GM21737 (cell line): Measurements from ENCODE around the gene ZBTB46.
A peak's percentile ranks its signal among the peaks of the same experiment; 100 is the strongest.

Source experiments
- ATAC-seq: cut with Tn5 transposase; IDR thresholded peaks from one replicate; pipeline ENCODE4 v1.9.1; 2021; ENCODE audit warnings: mild to moderate bottlenecking, moderate library complexity; ENCODE audit not compliant: unreplicated experiment

ZBTB46 gene

DNA sequence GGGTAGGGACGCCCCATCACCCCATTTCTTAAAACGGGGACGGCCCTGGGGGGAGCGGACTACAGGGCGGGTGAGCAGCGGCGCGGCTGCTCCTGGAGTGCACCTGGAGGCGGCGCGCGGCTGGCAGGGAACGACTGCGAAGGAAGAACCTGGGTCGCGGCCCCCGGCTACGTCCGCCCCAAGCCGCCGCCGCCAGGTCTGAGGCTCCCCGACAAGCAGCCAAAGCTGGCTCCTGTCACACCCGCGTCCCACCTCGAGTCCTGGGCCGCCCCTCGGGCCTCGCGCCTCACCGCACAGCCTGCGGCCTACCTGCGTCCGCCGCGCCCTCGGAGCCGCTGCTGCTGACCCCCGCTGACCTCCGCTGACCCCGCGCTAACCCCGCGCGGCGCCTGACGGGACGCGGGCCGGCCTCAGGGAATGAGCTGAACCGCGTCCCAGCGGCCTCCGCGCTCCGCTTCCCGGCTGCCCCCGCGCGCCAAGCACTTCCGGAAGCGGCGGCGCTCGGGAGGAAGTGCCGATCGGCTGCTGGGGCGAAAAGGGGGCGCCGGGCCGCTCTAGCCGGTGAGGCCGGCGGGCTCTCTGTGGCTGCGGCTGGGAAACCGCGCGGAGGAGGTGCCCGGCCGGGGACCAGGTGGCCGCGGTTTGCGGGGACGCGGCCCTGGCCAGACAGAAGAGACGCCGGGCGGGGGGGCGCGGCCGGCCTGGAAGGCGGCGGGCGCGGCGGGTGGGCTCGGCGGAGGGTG lies 123.3 kb downstream of the ZBTB46 start, which contains the start of the genes ARFRP1 and ZGPAT:
TSS of gene ARFRP1 (minus strand) at position 419 of the 743 bp plus-strand sequence. CDS start 885 bp downstream, outside the sequence.
TSS of gene ZGPAT (plus strand) at position 482 of the 743 bp plus-strand sequence. CDS start 542 bp downstream, outside the sequence.
- peak; percentile 61 for ATAC-seq

DNA sequence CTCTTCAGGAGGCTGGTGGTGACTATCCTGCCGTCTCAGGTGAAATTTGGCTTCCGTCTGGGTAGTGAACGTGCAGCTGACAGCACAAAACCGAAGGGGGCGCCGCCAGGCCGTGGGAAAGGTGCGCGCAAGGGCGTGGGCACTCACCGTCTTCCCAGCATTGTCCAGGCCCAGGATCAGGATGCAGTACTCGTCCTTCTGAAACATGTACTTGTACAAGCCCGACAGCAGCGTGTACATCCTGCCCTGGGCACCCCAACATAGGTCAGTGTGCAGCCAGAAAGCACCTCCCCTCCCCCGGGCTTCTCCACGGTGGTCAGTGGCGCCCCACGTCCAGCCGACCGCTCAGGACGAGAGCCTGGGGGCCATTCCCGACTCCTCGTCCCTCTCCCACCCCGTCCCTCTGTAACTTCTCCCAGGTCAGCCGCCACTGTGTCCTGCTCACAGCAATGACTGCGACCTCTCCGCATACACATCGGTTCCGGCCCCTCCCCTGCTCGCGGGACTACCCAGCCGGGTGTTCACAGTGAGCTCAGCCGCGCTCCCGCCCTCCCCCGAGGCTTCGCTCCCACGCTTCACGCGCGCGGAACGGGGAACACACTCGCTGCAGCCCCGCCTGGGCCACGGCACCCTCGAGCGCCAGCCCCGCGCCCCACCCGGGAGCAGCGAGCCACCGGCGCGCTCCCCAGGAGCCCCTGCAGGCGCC lies 124.1 kb downstream of the ZBTB46 start:
- ATAC-seq, result no peak

DNA sequence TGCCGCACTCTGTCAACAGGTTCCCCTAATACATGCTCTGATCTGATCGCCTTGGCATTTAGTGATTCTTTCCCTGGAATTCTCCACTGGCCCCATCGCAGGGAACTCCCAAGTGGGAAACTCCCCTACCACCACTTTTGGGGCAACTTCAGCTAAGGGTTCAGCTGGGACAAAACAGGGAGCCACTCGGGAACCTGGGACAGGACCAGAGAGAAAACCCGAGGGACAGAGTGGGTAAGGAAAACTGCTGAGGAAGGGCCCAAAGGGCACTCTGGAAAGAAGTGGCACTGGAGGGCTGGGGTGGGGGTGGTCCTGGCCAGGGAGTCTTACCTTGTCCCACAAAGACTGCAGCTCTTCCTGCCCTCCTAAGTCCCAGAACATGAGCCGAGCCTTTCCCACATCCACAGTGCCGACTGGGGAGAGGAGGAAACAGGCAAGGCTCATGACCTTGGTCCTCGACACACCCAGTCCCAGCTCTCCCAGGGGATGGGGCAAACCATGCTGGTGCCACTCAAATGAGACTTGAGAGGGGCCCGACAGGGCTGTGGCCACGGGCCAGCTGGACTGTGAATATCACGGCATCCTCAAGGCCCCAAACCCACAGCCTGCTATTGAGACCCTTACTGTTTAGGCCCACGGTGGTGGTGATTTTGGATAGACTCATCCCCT lies 124.9 kb downstream of the ZBTB46 start:
- ATAC-seq, result no peak

DNA sequence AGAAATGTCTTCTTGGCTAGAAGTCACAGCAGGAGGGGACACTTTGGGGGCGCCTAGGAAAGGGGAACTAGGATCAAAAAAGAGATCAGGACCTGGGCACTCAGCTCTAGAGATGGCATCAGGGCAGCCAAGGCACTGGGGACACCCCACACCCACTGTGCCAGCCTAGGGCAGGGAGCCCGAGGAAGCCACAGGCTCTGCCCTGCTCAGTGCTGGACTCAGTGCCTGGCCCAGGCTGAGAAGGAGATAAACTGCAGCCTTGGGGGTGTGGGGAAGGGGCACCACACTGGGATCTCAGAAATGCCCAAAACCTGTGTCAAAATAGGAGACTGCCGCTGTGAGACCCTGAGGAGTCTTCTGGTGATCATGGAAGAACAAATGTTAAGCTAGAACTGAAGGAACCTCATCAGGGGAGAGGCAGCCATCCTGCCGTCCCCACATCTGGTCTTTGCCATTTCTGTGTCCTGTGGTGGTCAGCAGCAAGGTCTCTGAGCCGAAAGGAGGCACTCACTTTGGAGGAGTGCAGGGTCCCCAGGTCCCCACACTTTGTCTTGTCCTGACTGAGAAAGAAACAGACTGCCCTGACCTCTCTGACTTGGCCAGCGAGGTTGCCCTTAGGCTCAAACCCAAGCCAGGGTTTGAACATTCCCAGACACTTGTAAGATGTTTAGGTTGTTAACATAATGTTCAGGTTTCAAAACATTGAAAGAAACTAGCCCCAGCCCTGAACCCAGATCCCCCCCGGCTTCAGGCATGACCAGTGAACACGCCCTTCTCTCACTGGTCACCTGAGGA lies 125.6 kb downstream of the ZBTB46 start:
- ATAC-seq, result no peak

DNA sequence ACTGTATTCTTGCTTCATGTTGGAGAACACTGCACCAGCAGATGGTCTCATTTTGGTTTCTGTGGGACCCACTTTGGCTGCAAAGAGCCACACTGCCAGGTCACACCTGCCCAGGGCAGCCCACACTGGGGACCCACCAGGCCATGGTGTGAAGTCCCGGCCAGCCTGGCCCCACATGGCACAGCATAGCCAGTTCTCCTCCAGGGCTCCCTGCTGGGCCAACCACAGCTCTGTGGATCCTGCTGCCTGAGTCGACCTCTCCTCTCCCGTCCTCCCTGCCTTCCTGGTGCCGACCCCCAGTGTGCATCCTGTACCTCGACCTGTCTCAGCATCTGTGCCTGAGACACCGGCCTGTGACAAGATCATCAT lies 126.3 kb downstream of the ZBTB46 start:
- no peak for ATAC-seq

DNA sequence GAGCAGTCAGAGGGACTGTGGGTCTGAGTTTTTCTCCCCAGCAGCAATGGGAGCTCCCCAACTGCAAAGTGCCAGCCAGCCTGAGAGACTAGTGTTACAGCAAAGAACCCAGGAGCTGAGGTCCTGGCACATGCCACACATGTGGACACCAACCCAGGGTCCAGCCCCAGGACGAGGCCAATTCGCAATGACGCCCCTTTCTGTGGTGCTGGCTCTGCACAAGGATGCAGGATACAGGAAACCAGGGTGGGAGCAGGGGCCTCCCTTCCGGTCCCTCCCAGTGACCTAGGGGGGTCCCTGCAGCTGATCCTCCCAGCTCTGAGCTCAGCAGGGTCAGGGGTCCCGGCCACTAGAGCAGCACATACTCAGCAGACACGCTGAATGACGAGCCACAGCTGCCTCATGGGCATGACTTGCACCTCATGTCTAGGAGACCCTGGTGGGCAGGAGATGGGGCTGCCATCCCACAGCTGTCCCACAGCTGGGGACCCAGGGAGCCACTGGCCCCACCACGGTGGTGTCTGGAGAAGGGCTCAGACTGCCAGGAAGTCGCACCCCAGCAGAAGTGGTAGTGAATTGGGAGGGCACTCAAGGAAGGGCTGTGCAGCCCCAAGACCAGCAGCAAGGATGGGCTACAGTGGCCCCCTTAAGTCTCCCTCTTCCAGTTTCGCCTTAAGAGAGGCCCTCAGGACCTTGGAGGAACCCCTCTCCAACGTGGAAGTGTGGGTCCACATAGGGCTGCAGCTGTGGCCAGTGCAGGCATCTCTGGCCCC lies 126.9 kb downstream of the ZBTB46 start:
- ATAC-seq, result no peak

DNA sequence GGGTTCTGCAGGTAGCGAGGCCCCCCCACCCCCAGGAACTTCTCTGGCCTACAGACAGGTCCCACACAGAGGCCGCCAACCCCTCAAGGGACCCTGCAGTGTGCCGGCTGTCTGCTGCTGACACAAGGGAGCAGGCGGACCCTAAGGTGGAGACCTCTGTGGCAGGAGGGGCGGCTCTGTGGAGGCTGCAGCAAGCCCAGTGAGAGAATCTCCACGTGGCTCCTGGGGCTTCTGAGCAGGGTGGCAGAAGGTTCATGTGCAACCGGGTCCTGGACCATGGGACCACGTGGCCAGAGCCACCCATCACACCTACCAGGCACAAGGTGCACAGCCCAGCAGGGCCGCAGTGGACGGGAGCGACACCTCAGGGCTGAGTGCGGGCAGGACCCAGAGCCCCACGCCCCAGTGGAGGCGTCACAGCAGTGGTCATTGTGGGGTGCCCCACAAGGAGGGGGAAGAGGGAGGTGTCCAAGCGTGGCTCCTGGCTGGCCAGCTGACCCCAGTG lies 127.5 kb downstream of the ZBTB46 start:
- no peak for ATAC-seq

DNA sequence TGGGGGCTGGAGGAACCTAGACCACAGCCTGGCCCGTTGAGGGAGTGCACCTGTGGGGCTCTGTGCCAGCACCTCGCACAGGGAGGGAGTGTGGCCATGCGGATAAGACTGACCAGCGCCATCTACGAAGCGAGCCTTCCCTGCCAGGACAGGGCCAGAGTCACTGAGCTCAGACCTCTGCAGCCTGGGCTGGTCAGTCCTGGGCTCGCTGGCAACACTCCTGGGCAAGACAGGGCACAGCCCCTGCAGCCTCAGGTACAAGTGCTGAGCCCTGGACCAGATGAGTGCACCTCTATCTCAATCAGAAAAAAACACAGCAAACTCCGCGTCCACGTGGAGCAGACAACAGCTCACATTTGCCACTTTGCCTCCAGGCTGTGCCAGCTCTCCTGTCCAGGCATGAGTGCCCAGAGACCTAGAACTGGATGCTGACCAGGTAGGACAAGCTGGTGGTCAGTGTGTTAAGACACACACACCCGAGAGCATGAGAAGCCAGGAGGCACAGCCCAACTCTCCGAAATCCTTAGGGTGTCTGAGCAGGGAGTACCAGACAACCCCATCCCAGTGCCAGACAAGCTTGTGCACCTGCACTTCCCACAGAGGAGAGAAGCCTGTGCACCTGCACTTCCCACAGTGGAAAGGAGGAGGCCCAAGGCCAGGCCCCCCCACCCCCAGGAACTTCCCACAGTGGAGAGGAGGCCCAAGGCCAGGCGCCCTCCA lies 128.2 kb downstream of the ZBTB46 start:
- no peak for ATAC-seq

DNA sequence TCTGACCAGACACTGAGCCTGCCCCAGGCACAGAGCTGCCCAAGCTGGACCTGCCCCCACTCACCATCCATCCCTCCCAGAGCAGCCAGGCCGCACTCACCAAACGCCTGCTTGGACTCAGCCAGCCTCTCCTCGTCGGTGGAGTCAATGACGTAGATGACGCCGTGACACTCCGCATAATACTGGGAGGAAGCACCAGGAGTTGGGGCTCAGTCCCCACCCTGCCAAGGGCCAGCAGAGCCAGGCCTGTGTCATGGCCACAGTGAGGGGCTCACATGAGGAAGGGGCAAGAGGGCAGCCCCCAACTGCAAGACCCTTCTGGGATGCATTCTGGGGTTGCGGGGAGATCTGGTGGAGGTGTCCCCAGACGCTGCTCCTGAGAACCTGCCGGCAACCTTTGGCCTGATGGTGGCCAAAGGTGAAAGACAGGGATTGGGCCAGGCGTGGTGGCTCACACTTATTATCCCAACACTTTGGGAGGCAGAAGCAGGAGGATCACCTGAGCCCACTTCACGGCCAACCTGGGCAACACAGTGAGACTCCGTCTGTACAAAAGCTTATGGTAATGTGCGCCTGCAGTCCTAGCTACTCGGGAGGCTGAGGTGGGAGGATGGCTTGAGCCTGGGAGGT lies 128.9 kb downstream of the ZBTB46 start:
- ATAC-seq, result no peak

DNA sequence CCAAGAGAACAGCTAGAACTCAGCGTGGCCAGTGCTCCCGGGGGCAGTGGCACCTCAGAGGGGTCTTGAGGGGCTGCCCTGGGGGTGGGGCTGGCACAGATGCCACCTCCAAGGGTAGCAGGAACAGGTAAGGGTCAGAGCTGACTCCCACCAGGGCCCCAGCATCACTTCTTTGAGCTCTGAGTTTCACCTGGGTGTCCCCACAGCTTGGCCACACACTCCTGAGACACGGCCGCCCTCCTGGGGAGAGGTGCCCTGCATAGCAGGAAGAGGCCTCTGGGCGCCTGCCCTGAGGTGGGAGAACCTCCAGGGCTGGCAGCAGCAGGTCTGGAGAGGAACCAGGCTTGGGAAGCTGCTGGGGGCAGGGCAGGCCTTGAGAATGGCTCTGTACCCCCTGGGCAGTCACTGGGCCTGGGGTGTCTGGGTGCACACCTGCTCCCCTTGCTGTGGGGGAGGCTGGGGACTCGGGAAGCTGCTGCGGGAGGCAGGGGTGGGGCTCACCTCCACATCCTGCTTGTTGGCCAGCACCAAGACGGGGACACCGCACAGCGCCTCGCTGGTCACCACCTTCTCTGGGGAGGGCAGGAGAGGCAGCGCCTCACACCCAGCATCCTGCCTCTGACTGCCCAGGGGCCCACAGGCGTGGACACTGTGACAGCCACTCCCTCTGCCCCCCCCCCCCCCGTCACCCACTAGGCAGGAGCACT lies 129.6 kb downstream of the ZBTB46 start:
- no peak for ATAC-seq

DNA sequence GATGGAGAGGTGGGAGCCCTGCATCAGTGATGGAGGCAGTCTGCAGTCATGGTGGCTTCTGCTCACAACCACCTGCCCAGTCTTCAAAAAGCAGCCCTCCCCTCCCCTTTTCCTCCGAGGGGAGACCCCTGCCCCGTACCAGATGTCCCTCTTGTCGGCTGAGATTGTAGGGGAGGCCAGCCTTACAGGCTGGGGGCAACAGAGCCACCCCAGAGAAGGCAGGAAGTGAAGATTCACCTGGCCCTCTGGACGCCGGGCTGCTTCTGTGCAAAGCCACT lies 130.1 kb downstream of the ZBTB46 start:
- ATAC-seq, result no peak

DNA sequence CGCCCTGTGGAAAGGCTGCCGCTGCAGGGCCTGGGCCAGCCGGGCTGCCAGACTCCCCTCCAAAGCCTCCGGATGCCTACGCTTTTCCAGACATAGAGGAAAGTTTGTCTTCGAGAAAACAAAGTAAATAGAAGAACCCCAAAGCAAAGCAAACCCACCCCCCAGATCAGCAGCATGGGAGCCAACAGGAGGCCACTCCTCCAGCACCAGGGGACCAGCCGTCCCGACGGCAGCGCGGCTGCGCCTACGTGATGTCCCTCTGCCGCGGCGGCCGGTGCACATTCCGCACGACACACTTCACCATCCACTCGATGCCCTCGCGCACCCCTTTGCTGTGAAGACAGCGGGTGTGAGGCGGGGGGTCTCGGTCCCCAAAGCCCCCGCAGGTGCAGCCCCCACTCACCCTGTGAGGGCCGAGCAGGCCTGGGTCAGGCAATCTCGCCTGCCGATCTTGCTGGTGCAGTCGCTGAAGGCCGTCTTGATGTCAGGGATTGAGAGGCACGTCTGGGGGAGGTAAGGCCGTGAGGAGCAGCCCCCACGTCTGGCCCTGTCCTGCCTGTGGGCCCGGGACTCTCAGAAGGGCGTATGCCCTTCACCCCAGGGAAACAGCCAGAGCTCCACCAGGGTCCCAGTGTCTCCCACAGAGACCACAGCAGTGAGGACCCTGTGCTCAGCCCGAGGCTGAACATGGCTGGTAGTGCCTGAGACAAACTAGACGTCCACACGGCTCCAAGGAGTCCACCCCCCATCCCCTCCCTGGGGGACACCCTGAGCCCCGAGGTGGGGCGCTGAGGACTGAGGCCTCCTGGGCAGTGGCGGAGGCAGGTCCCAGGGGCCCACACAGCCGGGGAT lies 130.6 kb downstream of the ZBTB46 start:
- ATAC-seq, result no peak

DNA sequence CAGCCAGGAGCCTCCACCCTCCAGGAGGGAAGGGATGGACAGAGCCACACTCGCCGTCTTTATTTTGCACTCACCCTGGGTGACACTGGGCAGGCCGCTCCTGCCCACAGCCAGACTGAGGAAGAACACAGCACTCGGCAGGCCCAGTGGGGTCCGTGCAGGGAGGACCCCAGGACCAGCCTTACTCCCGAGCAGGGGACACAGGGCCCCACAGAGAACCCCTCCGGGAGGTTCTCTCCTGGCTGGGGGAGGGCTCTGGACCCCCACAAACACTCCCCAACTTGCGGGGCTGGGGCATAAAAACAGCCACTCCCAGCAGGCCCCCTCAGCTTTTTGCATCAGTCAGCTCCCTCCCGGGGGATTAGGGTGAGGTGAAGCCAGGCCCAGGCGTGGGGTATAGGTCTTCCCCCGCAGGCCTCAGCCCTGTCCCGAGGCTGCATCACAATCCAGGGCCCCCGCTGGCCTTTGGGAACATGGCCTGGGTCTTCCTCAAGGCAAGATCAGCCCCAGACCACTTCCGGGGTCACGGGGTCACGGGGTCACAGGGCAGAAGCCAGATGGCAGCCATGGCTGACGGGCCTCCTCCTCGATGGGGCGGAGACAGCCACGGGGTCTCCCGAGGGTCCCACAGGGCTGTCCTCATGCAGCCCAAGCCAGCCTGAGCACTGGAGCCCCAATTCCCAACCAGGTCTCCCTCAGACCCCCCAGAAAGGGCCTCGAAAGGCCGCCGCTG lies 131.4 kb downstream of the ZBTB46 start:
- ATAC-seq, result no peak

DNA sequence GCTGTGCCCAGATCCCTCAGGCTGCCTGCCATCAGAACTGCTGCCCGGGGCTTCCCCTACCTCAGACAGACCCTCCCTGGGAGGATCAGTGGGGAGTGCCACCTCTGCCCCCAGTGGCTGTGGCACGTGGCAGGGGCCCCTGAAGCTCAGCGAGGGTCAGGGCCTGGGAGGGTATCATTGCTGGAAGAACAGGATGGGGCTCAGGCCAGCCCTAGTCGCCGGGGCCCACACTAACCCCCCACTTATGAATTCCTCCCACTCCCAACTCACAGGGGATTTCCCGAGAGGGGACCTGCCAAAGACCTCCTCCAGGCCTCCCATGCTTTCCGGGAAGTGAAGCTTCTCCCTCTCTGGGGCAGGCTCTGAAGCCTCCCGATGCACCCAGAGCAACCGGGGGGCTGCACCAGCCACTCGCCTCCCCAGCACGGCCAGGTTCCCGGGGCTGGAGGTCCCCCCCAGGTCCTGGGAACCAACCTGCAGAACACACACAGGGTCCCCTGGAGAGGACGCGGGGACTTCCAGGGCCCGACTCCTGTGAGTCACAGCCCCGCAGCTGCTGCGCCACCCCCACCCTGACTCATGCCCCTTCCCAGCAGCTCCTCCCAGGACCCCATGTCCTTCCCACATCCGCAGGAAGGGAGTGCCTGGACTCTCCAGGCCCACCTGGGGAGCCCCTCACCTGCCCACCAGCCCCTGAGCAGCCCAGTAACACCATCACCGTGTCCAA lies 132.2 kb downstream of the ZBTB46 start:
- ATAC-seq, result no peak

DNA sequence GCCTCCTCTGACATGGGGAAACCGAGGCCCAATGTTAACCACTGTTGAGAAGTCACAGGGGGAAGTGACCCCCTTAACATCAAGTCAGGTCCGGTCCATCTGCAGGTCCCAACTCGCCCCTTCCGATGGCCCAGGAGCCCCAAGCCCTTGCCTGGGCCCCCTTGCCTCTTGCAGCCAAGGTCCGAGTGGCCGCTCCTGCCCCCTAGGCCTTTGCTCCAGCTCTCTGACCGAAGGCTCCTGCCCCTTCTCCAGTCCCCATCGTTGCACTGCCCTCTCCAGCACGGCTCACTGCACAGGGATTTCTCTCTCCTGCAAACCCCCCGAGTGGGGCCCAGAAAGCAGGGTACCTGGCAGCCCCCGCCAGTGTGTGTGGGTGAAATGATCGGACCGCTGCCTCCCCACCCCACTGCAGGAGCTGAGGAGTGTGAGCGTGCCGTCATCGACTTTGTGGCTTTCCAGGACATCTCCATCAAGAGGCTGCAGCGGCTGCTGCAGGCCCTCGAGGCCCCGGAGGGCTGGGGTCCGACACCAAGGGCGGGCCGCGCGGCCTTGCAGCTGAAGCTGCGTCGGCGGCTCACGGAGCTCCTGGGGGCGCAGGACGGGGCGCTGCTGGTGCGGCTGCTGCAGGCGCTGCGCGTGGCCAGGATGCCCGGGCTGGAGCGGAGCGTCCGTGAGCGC lies 133.1 kb downstream of the ZBTB46 start:
- no peak for ATAC-seq
